GM19025 (cell line): ENCODE measurements around the gene KLRG1.

ENCODE experiments used
- ATAC-seq: cut with Tn5 transposase; IDR thresholded peaks from one replicate; pipeline ENCODE4 v1.9.1; 2021; ENCODE audit warnings: mild to moderate bottlenecking, low read depth, moderate library complexity; ENCODE audit not compliant: unreplicated experiment

KLRG1 gene

DNA sequence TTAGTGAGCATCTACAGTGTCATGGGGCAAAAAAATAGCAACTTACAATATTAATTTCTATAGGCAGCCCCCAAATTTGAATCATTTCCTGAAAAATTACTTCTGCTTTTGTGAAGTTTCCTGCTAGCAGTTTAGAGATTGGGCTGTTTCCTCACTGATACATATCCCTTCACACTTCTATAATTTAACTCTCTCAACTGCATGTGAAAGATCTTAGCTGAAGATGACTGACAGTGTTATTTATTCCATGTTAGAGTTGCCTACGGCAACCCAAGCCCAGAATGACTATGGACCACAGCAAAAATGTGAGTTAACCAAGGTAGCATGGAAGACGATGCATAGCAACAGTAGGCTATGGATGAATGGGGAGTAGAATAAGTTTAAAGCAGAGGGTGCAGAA, at the start of gene KLRG1:
KLRG1 (plus strand) TSS at position 134 of the 400 bp plus-strand sequence; CDS start at position 224, 90 bp downstream.
- no peak for ATAC-seq

DNA sequence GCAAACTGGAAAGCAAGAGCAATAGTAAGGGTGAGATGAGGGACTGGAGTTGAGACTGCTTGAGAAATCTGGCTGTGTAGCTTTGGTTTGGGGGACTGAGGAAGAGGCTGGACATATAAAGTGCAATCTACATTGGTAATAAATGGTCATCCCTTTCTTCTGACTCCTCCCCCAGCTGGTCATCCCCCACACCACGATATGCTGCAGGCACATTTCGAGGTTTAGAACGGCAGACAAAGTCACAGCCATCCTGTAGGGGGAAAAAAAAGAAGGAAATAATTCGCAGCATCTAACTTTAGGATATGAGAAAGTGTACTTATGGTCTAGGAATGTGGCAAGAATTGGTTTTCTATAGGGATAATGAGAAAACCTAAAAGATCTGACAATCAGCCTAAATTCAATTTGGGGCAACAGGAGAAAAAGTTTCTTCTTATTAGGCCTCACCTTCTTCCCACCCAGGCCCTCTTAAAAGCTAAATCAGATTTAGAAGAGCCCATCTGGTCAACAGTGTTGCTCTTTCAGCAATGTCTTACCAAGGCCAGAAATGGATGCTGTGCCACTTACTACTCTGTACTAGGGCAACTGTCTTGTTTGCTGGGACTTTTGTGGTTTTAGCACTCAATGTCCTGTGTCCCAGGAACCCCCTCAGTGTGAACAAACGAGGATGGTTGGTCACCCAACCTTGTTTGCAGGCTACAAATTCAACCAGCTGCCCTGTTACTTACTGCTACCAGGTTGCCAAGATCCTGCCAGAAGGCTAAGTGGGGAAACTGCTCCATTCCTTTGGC, 47.5 kb upstream of the KLRG1 start:
- no peak for ATAC-seq

DNA sequence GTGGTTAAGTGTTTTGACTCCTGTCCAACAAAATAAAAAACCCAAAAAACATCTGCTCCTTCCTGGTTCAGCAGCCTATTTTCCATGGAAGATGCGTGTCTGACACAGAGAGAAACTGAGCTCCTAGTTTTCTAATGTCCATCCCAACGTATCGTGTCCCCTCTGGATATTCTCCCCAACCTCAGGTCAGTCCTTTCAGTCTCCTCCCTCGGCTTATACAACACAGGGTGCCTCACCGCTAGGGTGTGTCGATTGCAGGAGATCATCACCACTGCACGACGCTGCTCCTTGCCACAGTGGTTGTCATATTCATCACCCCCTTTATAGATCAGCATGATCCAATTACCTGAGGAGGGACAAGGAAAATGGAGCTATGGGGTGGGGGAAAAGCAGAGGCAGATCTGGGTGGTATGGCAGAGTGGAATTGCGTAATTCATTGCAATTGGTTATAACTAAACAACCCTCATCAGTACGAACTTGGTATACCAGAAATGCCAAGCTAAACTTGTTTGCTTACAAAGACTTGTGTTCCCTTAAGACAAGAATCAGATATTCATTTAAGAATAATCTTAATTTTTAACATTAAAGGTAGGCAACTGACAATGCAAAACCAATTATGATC, 45.7 kb upstream of the KLRG1 start:
- no peak for ATAC-seq

DNA sequence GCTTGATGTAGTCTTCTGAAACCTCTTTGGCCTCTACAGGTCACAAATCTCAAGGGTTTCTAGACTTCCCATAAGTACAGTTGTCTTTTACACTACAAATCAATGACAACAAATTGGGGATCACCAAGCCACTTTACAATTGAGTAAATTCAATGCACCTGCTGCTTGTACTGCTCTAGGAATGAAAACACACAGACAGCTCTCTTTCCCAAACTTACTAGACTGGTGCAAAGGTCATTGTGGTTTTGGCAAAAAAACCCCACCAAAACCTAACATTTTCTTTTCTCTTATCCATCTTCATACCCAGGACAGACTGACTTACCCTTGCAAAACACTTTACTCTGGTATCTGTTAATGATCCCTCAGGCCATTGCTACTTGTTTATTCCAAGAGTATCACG, 42.6 kb upstream of the KLRG1 start:
- no peak for ATAC-seq

DNA sequence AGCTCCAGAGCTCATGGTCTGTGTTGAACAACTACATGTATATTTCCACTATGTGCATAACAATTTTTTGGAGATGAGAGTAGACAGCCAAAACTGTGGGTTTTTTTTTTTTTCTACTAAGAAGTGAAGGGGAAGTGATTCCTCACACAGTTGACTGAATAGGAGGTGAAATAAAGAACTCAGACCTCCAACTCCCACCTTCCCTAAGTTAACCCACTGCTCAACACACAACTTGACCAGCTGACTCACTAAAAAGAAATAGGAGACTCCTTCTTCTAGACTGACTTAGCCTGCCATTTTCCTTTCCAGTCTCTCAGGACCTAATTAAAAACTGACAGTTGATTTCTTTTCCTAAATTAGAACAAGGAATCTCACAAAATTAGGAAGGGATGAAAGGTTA, 41.6 kb upstream of the KLRG1 start:
- ATAC-seq: no peak

DNA sequence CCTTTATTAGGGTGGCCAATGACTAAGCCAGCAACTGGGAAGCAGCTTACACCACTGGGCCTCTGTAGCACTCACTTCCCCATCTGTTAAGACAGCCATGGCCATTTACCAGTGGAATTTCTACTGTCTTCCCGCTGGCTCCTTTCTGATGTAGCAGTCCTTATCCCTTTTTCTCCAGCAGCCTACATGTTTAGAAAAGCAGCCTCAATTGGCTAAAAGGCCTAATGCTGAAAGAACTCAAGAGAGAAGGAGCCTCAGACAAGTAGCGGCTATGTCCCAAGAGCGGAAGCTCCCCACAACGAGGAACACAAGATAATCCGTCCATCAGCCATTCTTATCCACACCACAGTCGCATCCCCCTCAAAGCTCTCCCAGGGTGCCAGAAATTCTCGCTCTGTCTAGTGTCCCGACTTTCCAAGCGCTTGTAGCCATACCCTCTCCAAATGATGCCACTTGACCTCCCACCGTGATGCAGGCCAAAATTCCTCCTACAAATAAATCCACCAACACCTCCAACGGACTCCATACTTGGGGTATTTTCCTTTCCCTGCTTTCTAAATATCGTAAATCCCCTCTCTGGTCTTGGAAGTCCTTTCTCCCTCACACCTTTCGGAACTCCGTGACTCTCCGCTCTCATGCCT, 40.5 kb upstream of the KLRG1 start:
- no peak for ATAC-seq

DNA sequence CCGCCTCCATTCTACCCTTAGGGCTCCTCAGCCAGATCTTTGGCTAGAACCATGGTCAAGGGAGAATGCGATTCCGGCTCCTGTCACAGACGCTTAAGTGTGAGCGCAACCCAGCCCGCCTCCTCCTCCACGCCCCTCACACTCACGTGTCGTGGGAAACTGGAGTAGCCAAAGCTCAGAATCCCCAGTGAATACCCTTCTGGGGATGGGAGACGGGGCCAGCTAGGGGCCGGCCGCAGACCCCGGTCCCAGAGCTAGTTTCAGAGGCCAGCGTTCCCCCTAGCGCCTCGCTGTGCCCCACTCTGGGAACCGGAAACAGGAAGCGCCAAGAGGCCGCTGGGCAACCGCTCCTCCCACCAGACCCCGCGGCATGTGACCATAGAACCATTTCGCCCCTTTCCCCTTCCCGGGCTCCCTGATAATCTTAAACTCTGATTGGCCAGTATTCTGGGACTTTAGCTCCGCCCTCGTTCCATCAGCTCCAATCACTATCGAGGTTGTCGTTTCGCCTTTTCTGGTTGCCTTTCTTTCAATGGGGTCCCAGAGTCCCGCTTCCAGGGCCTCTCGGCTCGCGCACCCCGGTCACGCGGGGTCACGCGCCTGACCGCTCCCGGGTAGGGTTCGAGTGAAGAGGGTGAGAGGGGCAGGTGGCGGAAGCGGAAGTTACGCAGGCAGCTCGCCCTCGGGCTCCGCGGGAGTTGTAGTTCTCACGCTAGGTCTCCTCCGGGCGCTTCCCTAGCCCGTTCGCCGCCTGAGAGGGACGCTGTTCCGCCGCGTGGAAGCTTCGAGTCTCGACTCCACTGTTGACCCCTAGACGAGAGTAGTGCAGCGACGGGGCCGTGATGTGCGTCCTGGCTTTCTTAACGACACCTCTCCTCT, 39.8 kb upstream of the KLRG1 start, which contains the start of gene M6PR:
M6PR (minus strand) TSS at position 304 of the 879 bp plus-strand sequence. CDS start 3,241 bp downstream, outside the sequence.
- ATAC-seq: peak; percentile 78

DNA sequence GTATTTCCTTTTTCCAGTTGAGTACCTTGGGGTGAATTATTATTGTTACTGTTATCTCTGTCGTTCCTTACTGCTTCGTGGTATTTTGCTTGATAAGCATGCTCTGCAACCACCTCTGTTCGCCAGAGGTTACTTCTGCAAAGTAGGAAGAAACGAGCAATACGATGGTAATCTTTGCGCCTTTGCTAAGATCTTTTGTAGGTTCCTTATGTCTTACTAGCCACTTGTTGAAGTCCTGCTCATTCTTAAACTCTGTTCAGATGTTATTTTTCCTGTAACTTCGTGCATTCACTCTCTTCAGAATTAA, 39.2 kb upstream of the KLRG1 start:
- ATAC-seq: no peak

DNA sequence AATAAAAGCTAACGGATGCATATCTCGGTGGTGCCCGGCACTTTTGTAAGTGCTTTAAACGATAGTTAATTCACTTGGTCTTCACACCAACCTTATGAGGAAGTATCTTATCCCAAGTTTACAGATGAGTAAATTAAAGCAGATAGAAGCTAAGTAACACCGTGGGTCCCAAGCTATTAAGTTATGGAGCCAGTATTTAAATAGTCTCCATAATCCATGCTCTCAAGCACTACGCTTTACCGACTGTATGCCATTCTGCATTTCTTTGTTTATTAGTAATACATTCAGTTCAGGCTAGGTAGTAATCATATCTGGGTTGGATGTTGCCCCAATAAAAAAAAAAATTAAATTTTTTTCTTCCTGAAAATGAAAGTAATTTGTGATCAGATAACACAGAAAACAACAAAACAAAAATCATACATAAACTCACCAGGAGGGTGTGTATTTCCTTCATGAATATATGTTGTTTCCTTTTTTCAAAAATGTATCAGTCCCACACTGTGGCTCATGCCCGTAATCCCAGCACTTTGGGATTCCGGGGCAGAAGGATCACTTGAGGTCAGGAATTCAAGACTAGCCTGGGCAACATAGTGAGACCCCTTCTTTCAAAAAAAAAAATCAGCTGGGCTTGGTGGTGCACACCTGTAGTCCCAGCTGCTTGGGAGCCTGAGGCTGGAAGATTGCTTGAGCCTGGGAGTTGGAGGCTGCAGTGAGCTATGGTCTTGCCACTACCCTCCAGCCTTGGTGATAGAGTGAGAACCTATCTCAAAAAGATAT, 38.5 kb upstream of the KLRG1 start:
- ATAC-seq: no peak

DNA sequence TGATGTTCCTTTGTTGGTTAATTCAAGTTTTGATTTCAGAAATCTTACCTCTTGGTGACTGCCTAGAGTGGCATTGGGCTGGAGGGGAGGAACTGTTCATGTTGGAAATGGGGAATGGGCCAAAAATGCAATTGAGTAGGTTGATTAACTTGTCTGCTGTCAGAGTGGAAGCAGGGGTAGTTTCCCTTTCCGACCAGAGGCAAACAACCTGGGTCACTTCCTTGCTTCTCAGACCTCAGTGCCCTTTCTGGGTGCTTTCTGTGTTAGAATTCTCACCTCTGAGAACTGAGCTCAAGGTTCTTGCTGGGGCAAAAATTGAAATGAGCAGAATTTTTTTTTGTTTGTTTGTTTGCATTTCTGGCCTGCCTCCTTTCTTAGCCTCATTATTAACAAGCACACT, 37.6 kb upstream of the KLRG1 start:
- no peak for ATAC-seq

DNA sequence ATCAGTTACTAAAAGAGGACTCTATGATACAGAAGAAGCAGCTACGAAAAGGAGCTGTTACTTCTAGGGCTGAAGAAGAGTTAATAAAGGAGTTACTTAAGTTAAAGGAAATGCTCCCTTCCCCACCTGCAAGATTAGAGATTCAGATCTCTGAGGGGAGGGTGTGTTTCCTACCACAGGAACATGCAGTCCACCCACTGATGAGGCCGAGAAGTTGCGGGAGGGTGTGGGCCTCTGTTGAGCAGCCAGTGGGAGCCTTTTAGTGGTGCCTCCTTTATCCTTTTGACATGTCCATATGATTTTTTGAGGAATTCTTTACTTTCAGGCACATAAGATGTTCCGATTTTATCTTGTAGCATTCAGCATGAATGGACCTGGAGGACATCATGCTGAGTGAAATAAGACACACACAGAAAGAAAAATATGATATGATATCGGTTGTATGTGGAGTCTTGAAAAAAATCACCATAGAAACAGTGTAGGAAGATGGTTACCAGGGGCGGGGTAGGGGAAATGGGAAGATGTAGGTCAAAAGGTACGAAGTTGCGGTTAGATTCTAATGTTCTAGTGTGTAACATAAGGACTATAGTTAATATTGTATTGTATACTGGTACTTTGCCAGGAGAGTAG, 35.5 kb upstream of the KLRG1 start:
- ATAC-seq: no peak

DNA sequence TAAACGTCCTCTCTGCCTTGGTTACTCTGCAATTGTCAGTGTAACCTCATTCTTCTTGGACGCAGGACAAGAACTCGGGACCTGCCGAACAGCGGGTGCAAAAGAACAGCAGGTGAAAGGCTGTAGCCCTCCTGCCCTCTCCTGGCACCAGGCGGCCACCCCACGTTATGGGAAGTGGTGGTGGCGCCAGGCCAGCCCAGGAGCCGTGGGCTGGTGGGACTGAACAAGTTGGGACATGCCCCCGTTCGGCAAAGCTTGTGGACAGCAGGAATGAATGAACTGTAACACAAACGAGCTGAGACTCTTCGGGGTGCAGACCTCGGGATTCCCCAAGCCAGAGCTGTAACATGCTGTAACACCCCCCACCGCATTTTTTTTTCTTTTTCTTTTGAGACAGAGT, 33.3 kb upstream of the KLRG1 start:
- ATAC-seq: no peak

DNA sequence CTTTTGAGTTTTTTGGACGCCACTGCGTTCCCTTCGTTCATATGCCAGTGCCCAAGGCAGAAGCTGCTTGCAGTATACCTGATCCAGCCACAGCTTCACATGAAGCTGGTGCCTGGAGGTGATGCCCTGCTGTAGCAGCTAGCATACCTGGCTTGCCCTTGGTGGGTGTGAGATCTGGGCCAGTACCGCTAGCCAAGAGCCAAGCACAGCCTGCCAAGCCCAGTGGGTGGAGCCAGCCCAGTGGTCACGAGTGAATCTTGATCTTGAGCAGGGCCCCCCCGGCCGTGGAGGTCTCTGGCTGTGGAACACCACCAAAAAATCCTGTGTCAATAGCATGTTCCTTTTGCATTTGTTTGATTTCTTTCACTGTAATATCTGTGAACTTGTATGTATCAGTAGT, 32.6 kb upstream of the KLRG1 start:
- no peak for ATAC-seq

DNA sequence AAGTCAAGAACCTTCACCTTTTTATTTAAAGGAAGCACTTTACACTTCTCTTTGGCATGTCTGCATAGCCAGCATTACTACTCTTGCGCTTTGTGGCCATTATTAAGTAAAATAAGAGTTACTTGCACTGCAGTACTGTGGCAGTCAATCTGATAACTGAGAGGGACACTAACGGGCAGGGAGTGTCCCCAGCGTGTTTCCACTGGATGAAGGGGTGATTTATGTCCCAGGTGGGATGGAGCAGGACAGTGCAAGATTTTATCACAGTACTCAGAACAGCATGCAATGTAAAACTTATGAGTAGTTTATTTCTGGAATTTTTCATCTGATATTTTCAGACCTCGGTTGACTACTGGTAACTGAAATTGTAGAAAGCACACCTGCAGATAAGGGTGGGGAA, 31.8 kb upstream of the KLRG1 start:
- ATAC-seq: no peak

DNA sequence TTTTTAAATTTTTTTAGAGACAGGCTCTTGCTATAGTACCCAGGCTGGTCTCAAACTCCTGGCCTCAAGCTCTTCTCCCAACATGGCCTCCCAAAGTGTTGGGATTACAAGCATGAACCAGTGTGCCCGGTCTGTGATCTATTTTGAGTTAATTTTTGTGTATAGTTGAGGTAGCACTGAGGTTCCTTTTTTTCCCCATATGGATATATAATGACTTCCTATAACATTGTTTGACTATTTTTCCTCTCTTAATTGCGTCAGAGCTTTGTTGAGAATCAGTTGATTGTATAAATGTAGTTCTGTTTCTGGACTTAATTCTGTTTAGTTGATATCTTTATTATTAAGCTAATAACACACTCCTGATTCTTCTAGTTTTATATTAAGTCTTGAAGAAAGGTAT, 31.3 kb upstream of the KLRG1 start:
- no peak for ATAC-seq

DNA sequence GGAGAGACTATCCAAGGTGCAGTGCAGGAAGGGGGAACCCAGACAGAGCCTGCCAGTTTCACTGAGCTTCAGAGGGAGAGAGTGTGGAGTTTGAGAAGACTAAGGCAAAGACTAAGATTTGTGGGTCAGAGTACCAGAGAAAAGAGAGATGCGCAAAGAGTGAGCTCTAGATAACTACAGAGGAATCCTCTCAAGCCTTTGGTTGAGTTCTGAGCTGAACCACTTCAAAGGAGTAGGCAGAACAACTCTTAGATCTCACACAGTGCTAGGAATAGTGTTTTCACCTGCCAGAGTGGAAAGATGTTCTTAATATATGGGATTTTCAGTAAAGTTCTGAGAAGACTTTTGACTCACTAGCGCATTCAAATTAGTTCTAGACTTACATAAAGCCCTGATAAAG, 29.2 kb upstream of the KLRG1 start:
- ATAC-seq: no peak

DNA sequence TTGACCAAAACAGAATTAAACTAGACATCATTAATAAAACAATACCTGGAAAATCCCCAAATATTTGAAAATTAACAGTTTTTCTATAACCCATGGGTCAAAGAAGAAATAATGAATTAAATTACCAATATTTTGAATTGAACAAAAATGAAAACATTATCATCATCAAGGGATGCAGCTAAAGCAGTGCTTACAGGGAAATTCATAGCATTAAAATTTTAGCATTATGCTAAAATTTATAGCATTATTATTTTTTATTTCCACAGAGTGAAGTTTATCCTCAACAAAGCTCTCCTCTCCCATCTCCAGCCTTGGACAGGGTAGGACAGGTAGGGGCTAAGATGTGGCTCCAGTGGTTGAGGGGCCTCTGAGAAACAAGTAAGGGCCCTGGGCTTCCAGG, 20.6 kb upstream of the KLRG1 start:
- ATAC-seq: no peak

DNA sequence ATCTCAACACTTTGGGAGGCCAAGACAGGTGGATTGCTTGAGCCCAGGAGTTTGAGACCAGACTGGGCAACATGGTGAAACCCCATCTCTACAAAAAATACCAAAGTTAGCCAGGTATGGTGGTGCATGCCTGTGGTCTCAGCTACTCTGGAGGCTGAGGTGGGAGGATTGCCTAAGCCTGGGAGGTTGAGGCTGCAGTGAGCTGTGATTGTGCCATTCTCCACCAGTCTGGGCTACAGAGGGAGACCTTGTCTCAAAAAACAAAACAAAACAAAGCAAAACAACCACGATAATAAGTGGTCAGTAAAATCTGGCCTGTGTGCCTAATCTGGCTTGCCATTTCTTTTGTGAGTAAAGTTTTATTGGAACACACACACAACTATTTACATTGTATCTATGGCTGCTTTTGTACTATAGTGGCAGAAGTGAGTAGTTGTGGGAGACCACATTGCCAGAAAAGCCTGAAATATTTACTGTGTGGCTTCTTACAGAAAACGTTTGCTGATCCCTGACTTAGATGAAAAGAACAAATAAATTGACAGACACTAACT, 19.4 kb upstream of the KLRG1 start:
- no peak for ATAC-seq

DNA sequence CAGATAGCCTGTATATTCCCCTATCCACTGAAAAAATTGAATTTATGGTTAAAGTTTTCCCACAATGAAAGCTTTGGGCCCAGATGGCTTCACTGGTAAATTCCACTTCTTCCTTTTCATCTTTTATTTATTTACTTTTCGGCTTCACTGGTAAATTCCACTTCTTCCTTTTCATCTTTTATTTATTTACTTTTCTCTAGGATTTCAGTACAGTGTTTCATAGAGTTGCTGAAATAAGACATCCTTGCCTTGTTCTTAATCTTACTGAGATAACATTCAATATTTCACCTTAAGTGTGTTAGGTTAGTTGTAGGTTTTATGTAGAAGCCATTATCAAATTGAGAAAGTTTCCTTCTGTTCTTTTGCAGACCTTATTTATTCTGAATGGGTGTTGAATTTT, 18.9 kb upstream of the KLRG1 start:
- no peak for ATAC-seq
